Measurements from ENCODE around the gene C11orf21. TPM values are rescaled to one million over a fixed set of nuclear protein-coding genes. Genes with fewer than 3 reads are reported as not detected.
"Not testable (repeated sequence)": the region's sequence is repeated elsewhere in the genome, so short reads cannot be mapped to it uniquely, and the experiment has no call there.

Gene C11orf21
- total RNA-seq, 2 experiments from 2014 or later, result 66.0 to 68.3 TPM

DNA sequence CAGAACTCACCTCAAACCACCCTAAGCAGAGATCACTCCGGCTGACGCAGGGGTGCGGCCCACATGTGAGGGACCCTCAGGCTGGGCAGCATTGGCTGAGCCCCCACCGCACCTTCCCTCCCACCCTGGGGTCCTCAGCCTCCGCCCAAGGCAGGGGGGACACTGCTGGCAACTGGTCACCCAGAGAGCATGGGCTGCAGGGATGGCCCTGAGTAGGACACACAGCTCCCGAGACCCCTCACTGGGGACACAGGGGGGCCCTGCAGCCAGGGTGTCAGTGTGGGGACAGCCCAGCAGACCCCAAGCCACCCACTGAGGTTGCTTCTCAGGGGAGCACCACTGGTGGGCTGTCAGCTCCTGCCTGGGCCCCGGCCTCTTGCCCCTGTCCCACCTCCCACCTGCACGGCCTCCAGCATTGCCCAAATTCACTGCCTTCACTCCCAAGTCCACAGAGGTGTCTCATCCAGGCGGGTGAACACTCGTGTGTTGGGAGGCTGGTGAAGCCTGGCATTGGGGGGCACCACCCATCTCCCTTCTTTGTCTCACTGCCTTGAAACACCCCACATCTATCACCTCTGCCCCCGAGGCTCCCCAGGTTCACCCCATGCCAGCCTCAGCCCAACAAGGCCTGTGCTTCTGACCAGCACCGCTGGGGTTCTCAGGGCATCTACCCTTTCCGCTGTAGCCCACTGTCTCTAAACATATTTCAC lies 4.7 kb downstream of the C11orf21 start:
- DNase-seq, result peak; percentile 15
- H3K27ac Mint-ChIP-seq, result no peak overlapping the region

DNA sequence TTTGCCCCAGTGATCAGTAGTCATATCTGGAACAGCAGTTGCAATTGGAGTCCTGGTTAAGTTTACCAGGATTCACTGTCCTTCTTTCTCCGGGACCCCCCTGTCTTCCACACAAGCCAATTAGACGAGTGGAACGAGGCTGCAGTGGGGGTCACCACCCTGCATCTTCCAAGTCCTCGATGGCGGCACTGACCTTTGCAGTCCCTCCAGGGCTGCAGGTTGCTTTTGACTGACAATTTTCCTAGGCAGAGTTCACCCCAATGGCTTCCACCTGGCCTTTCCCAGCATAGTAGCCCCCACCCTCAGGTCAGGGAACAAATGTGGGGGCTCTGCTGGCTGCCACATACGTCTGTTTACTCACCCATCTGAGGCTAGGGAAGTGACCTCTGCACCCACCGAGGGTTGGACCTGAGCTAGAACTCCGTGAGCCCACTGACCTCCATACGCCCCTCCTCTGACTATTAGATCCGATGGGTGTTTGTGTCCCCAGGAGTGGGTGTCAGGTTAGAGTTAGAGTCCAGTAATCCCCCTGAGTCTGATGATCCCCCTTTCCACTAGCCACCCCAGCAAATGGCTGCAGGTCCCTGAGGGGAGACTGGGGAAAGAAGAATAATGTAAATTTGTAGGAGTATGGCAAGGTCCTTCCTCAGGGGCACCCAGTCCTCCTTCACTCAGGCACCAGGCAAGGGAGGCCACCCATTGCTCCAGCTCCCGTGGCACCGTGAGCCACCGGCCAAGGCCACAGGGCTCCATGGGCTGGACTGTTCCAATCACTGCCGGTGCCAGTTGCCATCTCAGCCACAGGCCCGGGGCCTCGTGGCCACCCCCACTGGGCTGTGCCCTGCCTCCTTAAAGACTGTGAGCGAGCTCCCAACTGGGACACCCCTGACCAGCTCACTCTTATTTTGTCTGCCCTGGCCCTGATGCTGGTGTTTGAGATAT lies 5.5 kb downstream of the C11orf21 start:
- Mint-ChIP-seq H3K4me3 (no peak overlapping the region), H3K9me3 (no peaks in the 10 kb centered on the region), H3K27ac (no peak overlapping the region), H3K4me1 (peaks cover 20% of the 10 kb centered on the region), H3K27me3 (no peaks in the 10 kb centered on the region), H3K36me3 (ENCODE audit: low read depth) (peaks cover 27% of the 10 kb centered on the region)
- ChIA-PET POLR2A (interaction anchor here (1.4 kb wide), 1 partner anchor 9 kb away, joined by 3 read pairs; no protein-coding TSS in a partner anchor), CTCF (no interaction called here)
- no peak for DNase-seq

More for the DNA sequence above, 4.7 kb downstream of the C11orf21 start:
- ChIA-PET POLR2A (interaction anchor here (1.0 kb wide), 1 partner anchor 38 kb away, joined by 3 read pairs; no protein-coding TSS in a partner anchor), CTCF (no interaction called here)
- no peak overlapping the region for H3K4me3 Mint-ChIP-seq
- H3K4me1 Mint-ChIP-seq, result peaks cover 23% of the 10 kb centered on the region
- H3K27me3 Mint-ChIP-seq, result no peaks in the 10 kb centered on the region
- H3K9me3 Mint-ChIP-seq, result no peaks in the 10 kb centered on the region
- peaks cover 33% of the 10 kb centered on the region for H3K36me3 Mint-ChIP-seq (ENCODE audit: low read depth)

DNA sequence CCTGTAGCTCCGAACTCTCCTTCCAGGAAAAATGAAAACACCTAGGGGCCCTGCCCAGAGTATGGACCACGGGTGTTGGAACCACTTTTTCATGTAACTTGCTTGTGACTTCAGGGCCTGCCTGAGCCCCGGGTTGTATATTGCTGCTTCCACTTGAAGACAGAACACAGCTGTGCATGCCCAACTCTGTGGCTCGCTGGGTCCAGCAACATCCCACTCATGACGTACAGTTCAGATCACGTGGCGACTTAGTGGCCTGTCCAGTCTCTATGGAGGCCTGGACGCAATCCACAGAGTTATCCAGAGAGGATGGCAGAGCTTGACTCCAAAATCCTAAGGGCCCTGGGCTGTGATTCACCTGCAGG lies 6.8 kb downstream of the C11orf21 start:
- Mint-ChIP-seq H3K4me1 (peaks cover 16% of the 10 kb centered on the region), H3K27me3 (no peaks in the 10 kb centered on the region), H3K4me3 (no peak overlapping the region), H3K36me3 (ENCODE audit: low read depth) (peaks cover 23% of the 10 kb centered on the region), H3K9me3 (no peaks in the 10 kb centered on the region), H3K27ac (peak overlapping the region; percentile 10)
- CTCF ChIA-PET, result interaction anchor here (1.0 kb wide), 1 partner anchor 10 kb away, joined by 3 read pairs; no protein-coding TSS in a partner anchor
- no peak for DNase-seq
- POLR2A ChIA-PET, result interaction anchor here (0.7 to 1.4 kb wide), 3 partner anchors 10 to 238 kb away, joined by 3 read pairs; no protein-coding TSS in a partner anchor

DNA sequence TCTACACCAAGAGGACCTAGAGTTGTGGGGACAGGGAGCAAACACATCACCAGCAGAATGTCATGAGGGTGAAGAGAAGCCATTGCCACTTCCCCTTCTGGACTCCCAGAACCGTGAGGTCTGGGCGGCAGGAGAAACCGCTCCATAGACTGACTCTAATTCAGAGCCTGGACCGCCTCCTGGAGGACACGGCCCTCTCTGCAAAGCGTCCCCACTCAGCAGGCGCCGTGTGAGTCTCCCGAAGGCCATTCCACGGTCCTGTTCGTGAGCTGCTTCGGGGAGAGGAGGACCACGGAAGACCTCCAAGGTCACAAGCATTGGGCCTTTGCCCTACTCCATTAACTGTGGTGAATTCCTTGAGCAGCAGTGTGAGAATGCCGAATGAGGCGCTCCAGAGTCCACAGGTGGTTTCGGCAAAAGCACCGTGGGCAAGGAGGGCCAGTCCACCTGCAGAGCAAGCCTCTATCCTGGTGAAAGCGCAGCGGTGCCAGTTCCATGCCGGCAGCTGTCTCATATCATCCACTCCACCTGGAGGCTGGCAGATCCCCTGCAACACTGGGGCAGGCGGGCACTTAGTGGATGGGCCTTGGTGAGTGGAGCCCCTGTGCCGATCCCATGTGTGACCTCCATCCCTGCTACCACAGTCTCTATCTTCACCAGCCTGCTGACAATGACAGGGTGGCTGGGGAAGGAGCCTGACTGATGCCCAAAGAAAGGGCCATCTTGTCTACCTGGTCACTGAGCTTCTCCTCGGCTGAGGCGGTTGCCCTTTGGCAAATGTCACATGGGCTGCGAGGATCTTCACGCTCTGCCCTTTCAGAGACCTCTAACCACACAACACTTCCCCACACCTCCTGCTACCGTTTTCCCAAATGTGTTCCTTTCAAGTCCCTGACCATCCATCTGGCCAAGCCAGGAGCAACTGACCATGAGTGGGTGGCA lies 7.5 kb downstream of the C11orf21 start:
- Mint-ChIP-seq H3K9me3 (no peaks in the 10 kb centered on the region), H3K36me3 (ENCODE audit: low read depth) (peaks cover 17% of the 10 kb centered on the region), H3K27me3 (peaks cover 2% of the 10 kb centered on the region), H3K27ac (peak overlapping the region; percentile 10), H3K4me3 (no peak overlapping the region), H3K4me1 (peaks cover 11% of the 10 kb centered on the region)
- ChIA-PET POLR2A (interaction anchor here (0.7 to 1.4 kb wide), 3 partner anchors 11 to 238 kb away, joined by 3 read pairs; no protein-coding TSS in a partner anchor), CTCF (interaction anchor here (1.0 kb wide), 1 partner anchor 10 kb away, joined by 3 read pairs; no protein-coding TSS in a partner anchor)
- peak; percentile 15 for DNase-seq

DNA sequence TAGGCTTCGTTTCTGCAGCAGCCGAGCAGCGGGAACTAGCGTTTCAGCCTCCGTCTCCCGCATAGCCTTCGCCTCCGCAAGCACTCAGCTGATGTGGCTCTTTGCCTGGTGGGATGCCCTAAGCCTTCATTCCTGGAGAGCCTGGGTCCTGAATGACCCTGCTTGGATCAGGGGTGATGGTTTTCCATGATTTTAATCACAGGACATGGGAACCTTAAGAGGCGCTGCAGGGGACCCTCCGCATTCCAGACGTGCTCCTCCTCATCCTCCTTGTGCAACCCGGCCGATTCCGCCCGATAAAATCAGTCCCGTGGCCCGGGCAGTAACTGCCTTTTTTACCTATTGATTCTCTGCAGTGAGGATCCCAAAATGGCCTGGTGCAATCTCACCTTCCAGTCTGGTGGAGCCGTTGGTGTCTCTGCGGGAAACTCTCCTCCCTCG lies 8.2 kb downstream of the C11orf21 start:
- POLR2A ChIA-PET, result no interaction called here
- CTCF ChIA-PET, result interaction anchor here (0.7 kb wide), 1 partner anchor 87 kb away, joined by 3 read pairs; no protein-coding TSS in a partner anchor
- H3K27ac Mint-ChIP-seq, result no peak overlapping the region
- H3K4me3 Mint-ChIP-seq, result no peak overlapping the region
- peaks cover 14% of the 10 kb centered on the region for H3K36me3 Mint-ChIP-seq (ENCODE audit: low read depth)
- H3K9me3 Mint-ChIP-seq, result no peaks in the 10 kb centered on the region
- DNase-seq, result no peak
- H3K4me1 Mint-ChIP-seq, result peaks cover 4% of the 10 kb centered on the region
- peaks cover 5% of the 10 kb centered on the region for H3K27me3 Mint-ChIP-seq

DNA sequence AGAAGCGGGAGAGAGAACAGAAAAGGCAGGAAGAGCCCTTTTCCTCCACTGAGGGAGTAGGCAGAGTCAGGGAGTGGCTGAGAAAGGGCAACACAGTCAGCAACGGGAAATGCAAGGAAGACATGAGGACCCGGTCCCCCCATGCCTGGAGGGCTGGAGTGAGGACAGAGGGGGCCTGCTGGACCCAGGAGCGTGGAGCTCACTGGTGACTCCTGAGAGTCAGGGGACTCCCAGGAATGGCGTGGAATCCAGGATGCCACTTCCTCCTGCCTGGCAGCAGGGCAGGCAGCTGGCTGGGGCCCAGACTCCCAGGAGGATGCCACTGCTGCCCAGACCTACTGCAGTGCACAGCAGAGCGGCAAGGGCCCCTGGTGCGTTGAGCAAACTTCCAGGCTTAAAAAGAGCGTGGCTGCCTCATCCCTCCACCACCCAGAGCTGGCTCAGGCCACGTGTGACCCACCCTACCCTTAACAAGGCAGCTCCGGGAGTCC lies 11.3 kb downstream of the C11orf21 start:
- Mint-ChIP-seq H3K27ac (no peak overlapping the region), H3K4me1 (peaks cover 4% of the 10 kb centered on the region), H3K9me3 (no peaks in the 10 kb centered on the region), H3K4me3 (no peak overlapping the region), H3K36me3 (ENCODE audit: low read depth) (no peaks in the 10 kb centered on the region), H3K27me3 (peaks cover 7% of the 10 kb centered on the region)
- POLR2A ChIA-PET, result no interaction called here
- CTCF ChIA-PET, result no interaction called here
- no peak for DNase-seq

DNA sequence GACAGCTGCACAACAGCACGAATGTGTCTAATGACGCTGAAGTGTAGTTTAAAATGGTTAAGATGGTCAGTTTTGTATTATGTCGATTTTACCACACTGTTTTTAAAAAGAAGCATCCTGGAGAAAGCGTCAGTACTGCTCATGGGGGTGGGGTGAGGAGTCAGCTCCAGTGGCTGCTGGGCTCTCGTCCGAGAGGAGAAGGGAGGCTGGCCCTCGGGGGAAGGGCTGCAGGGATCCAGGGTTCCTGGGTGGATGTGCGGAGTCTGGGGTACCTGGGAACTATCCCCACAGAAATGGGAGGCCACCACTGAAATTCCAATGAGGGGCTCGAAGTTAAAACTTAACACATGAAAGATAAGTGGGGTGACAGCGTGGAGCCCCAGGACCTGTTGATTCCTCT lies 11.9 kb downstream of the C11orf21 start:
- no peaks in the 10 kb centered on the region for H3K9me3 Mint-ChIP-seq
- DNase-seq, result no peak
- no peak overlapping the region for H3K27ac Mint-ChIP-seq

GRCh38 chr11:2289350-2289749 lies 12.4 kb downstream of the C11orf21 start:
- no peak overlapping the region for H3K27ac Mint-ChIP-seq
- no peaks in the 10 kb centered on the region for H3K36me3 Mint-ChIP-seq (ENCODE audit: low read depth)
- ChIA-PET POLR2A (no interaction called here), CTCF (no interaction called here)
- no peak for DNase-seq
- H3K9me3 Mint-ChIP-seq, result no peaks in the 10 kb centered on the region
- peaks cover 4% of the 10 kb centered on the region for H3K4me1 Mint-ChIP-seq
- no peak overlapping the region for H3K4me3 Mint-ChIP-seq
- H3K27me3 Mint-ChIP-seq, result peaks cover 8% of the 10 kb centered on the region

More for the DNA sequence above, 11.9 kb downstream of the C11orf21 start:
- Mint-ChIP-seq H3K4me3 (no peak overlapping the region), H3K27me3 (peaks cover 7% of the 10 kb centered on the region), H3K4me1 (peaks cover 4% of the 10 kb centered on the region), H3K36me3 (ENCODE audit: low read depth) (no peaks in the 10 kb centered on the region)
- ChIA-PET CTCF (no interaction called here), POLR2A (no interaction called here)

DNA sequence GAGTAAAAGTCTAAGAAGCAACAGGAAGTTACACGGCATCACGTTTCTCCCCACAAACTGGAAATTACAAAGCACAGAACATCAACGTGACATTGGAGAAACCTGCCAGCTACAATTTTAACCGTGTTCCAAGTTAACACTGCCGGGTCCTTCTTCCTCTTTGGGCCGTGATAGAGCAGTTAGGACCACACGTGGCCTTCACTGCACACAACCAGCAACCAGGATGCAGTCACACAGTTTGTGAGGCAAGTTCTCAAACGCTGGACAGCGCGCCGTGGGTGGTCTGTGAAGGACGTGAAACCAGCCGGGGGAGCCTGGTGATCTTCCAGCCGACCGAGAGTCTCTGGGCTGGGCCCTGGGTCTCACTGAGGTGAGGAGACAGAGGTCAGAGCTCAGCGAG lies 14.6 kb downstream of the C11orf21 start:
- no peaks in the 10 kb centered on the region for H3K36me3 Mint-ChIP-seq (ENCODE audit: low read depth)
- no peak overlapping the region for H3K4me3 Mint-ChIP-seq
- ChIA-PET CTCF (interaction anchor here (0.9 to 1.0 kb wide), 2 partner anchors 19 to 133 kb away, joined by 3 read pairs; no protein-coding TSS in a partner anchor), POLR2A (no interaction called here)
- no peak overlapping the region for H3K27ac Mint-ChIP-seq
- peaks cover 4% of the 10 kb centered on the region for H3K4me1 Mint-ChIP-seq
- peaks cover 23% of the 10 kb centered on the region for H3K27me3 Mint-ChIP-seq
- peaks cover 2% of the 10 kb centered on the region for H3K9me3 Mint-ChIP-seq
- no peak for DNase-seq

- peaks cover 27% of the 10 kb centered on the region for H3K27me3 Mint-ChIP-seq
- H3K4me3 Mint-ChIP-seq; H3K27ac Mint-ChIP-seq; POLR2A ChIA-PET; H3K9me3 Mint-ChIP-seq; H3K36me3 Mint-ChIP-seq (ENCODE audit: low read depth); DNase-seq; H3K4me1 Mint-ChIP-seq: not testable (repeated sequence)
- CTCF ChIA-PET, result interaction anchor here (0.9 kb wide), 1 partner anchor 20 kb away, joined by 3 read pairs; no protein-coding TSS in a partner anchor
These were observed 15.4 kb downstream of the C11orf21 start for GRCh38 chr11:2286350-2286749.

GRCh38 chr11:2280208-2280607 lies 21.5 kb downstream of the C11orf21 start:
- Mint-ChIP-seq H3K9me3 (peaks cover 6% of the 10 kb centered on the region), H3K4me3 (no peak overlapping the region), H3K27me3 (peaks cover 49% of the 10 kb centered on the region), H3K27ac (no peak overlapping the region), H3K36me3 (ENCODE audit: low read depth) (peaks cover 3% of the 10 kb centered on the region), H3K4me1 (peaks cover 3% of the 10 kb centered on the region)
- CTCF ChIA-PET, result no interaction called here
- DNase-seq, result no peak
- POLR2A ChIA-PET, result no interaction called here

GRCh38 chr11:2277933-2278523 lies 23.7 kb downstream of the C11orf21 start:
- H3K4me3 Mint-ChIP-seq, result no peak overlapping the region
- CTCF ChIA-PET, result interaction anchor here (1.6 kb wide), 1 partner anchor 84 kb away, joined by 4 read pairs; no protein-coding TSS in a partner anchor
- peaks cover 3% of the 10 kb centered on the region for H3K36me3 Mint-ChIP-seq (ENCODE audit: low read depth)

More at GRCh38 chr11:2277933-2278523, 23.7 kb downstream of the C11orf21 start:
- POLR2A ChIA-PET, result interaction anchor here (1.3 to 1.4 kb wide), 2 partner anchors 8 to 17 kb away, joined by 3 read pairs; no protein-coding TSS in a partner anchor
- no peak for DNase-seq
- Mint-ChIP-seq H3K27ac (no peak overlapping the region), H3K4me1 (peaks cover 3% of the 10 kb centered on the region), H3K9me3 (peaks cover 6% of the 10 kb centered on the region), H3K27me3 (peaks cover 58% of the 10 kb centered on the region)
